OCI-LY7 (cell line): ENCODE measurements around the gene DBNDD1.

ENCODE experiments used
- EZH2phosphoT487 ChIP-seq: fragments of 200-600 bp; sonication (generic); IDR thresholded peaks from 2 replicates; pipeline ENCODE4 v1.6.1; 2018; ENCODE audit warnings: low read depth, borderline replicate concordance, mild to moderate bottlenecking, mixed run types, antibody characterized with exemption, low read length, moderate library complexity, mixed read lengths
- TF ChIP-seq, protein P1 (sequence below): fragments of 200-600 bp; sonication (generic); conservative IDR thresholded peaks from 2 replicates; pipeline ENCODE4 v1.5.1; 2014; ENCODE audit warnings: mild to moderate bottlenecking, antibody characterized with exemption, low read length, moderate library complexity, mixed read lengths

DNA sequence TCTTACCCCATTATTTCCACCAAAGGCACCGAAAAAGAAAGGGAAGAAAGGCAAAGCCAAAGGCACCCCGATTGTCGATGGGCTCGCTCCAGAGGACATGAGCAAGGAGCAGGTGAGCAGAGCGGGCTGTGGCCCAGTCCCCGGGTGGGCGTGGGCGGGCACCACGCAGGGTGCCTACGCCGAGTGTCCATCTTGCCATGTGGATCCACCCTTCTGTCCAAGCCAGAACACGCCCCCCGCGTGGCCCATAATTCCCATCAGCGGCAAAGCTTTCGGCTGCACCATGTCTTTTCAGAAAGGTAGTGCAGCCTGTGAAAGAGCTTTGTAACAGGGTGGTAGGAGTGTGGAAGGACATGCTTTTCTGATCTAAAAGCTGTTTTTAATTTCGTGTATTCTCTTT, 8.4 kb upstream of the DBNDD1 start:
- TF ChIP-seq, protein P1, sequence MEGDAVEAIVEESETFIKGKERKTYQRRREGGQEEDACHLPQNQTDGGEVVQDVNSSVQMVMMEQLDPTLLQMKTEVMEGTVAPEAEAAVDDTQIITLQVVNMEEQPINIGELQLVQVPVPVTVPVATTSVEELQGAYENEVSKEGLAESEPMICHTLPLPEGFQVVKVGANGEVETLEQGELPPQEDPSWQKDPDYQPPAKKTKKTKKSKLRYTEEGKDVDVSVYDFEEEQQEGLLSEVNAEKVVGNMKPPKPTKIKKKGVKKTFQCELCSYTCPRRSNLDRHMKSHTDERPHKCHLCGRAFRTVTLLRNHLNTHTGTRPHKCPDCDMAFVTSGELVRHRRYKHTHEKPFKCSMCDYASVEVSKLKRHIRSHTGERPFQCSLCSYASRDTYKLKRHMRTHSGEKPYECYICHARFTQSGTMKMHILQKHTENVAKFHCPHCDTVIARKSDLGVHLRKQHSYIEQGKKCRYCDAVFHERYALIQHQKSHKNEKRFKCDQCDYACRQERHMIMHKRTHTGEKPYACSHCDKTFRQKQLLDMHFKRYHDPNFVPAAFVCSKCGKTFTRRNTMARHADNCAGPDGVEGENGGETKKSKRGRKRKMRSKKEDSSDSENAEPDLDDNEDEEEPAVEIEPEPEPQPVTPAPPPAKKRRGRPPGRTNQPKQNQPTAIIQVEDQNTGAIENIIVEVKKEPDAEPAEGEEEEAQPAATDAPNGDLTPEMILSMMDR = no peak
- TF ChIP-seq EZH2phosphoT487 = no peak
